Fibroblast of lung (primary cell): Measurements from ENCODE around the gene ADH6. TPM values are rescaled to one million over a fixed set of nuclear protein-coding genes. Genes with fewer than 3 reads are reported as not detected.

Experiments used
- DNase-seq, 2 donors: peaks; one replicate each; pipeline versions ENCODE4 v3.0.0 to v3.0.0-alpha.2; 2010; ENCODE audit warnings: low read depth in 2 of 2
- H2AFZ ChIP-seq: 2 replicates; pipeline ENCODE4 v1.5.1; 2012; ENCODE audit warnings: low read length, control low read depth, inconsistent platforms
- H3K27ac ChIP-seq: 2 replicates; pipeline ENCODE4 v1.5.1; 2011; ENCODE audit warnings: low read length, control low read depth; ENCODE audit not compliant: insufficient read depth
- H3K27me3 ChIP-seq: 2 replicates; pipeline ENCODE4 v1.5.1; 2011; ENCODE audit warnings: mild to moderate bottlenecking, low read length; ENCODE audit not compliant: control insufficient read depth, insufficient read depth
- H3K36me3 ChIP-seq: 2 replicates; pipeline ENCODE4 v1.5.1; 2011; ENCODE audit warnings: low read length; ENCODE audit not compliant: control insufficient read depth, insufficient read depth
- H3K4me1 ChIP-seq: 2 replicates; pipeline ENCODE4 v1.5.1; 2011; ENCODE audit warnings: low read length; ENCODE audit not compliant: control insufficient read depth, insufficient read depth; ENCODE audit errors: extremely low read depth
- H3K4me2 ChIP-seq: 2 replicates; pipeline ENCODE4 v1.5.1; 2011; ENCODE audit warnings: low read length, control low read depth; ENCODE audit not compliant: insufficient read depth; ENCODE audit errors: extremely low read depth
- H3K4me3 ChIP-seq, 4 experiments: fragments of 200-600 bp in 1 of 4; sonication (generic) in 1 of 4; replicated peaks in 1 of 4; 2 replicates each; pipeline ENCODE4 v1.5.1; 2011 to 2016; ENCODE audit warnings: low read length in 4 of 4, low read depth in 3 of 4, mild to moderate bottlenecking in 3 of 4, control low read depth in 2 of 4, inconsistent platforms in 1 of 4, mixed read lengths in 1 of 4; ENCODE audit not compliant: insufficient read depth in 1 of 4; ENCODE audit errors: control extremely low read depth in 1 of 4
- H3K79me2 ChIP-seq: 2 replicates; pipeline ENCODE4 v1.5.1; 2012; ENCODE audit warnings: mild to moderate bottlenecking, low read length, inconsistent platforms; ENCODE audit not compliant: control insufficient read depth, insufficient read depth
- H3K9ac ChIP-seq: 2 replicates; pipeline ENCODE4 v1.5.1; 2011; ENCODE audit warnings: mild to moderate bottlenecking, low read length, control low read depth; ENCODE audit not compliant: insufficient read depth
- H3K9me3 ChIP-seq: 2 replicates; pipeline ENCODE4 v1.5.1; 2012; ENCODE audit warnings: low read depth, low read length; ENCODE audit not compliant: control insufficient read depth, insufficient read depth
- H4K20me1 ChIP-seq: 2 replicates; pipeline ENCODE4 v1.5.1; 2011; ENCODE audit warnings: low read length; ENCODE audit not compliant: control insufficient read depth, insufficient read depth; ENCODE audit errors: extremely low read depth
- EZH2 ChIP-seq: IDR thresholded peaks from 2 replicates; pipeline ENCODE4 v1.5.1; 2012; ENCODE audit warnings: low read length, control low read depth, mild to moderate bottlenecking; ENCODE audit errors: missing control alignments
- polyA plus RNA-seq, 2 donors: library from polyadenylated mRNA; depleted of rRNA in 1 of 2; stranded (reverse) in 1 of 2; unstranded in 1 of 2; fragments of >200 nt; gene quantifications; 2 replicates each; pipeline ENCODE4 v1.2.1, GENCODE V29; 2011 to 2012; ENCODE audit warnings: missing spikeins in 1 of 2
- total RNA-seq: library from RNA; depleted of rRNA; stranded (reverse); fragments of >200 nt; gene quantifications from 2 replicates; pipeline ENCODE4 v1.2.1, GENCODE V29; 2014
- TF ChIP-seq, protein P1 (sequence below), 2 donors: IDR thresholded peaks in 1 of 2; conservative IDR thresholded peaks in 1 of 2; 1 replicate in 1 of 2; 2 replicates in 1 of 2; pipeline ENCODE4 v1.5.1; 2011 to 2012; ENCODE audit warnings: low read length in 2 of 2, control low read depth in 1 of 2, inconsistent platforms in 1 of 2, low read depth in 1 of 2, mild to moderate bottlenecking in 1 of 2

The ADH6 gene
- total and polyA plus RNA-seq, 2 donors (not counting 1 experiment from before 2014, with no cell fraction given): 0.17 to 0.68 TPM

- peaks cover 5% of the 10 kb centered on the region for H3K4me1 ChIP-seq
- no peak overlapping the region for H3K27ac ChIP-seq
- no peak for DNase-seq
- no peaks in the 10 kb centered on the region for H3K27me3 ChIP-seq
- no peak overlapping the region for H3K4me2 ChIP-seq
- no peaks in the 10 kb centered on the region for H3K36me3 ChIP-seq
- no peak overlapping the region for H3K9ac ChIP-seq
- no peak overlapping the region for H2AFZ ChIP-seq
- no peaks in the 10 kb centered on the region for H4K20me1 ChIP-seq
- H3K79me2 ChIP-seq: no peaks in the 10 kb centered on the region
- no peaks in the 10 kb centered on the region for H3K9me3 ChIP-seq
- H3K4me3 ChIP-seq: no peak overlapping the region
- TF ChIP-seq EZH2: no peak
- TF ChIP-seq, protein P1, sequence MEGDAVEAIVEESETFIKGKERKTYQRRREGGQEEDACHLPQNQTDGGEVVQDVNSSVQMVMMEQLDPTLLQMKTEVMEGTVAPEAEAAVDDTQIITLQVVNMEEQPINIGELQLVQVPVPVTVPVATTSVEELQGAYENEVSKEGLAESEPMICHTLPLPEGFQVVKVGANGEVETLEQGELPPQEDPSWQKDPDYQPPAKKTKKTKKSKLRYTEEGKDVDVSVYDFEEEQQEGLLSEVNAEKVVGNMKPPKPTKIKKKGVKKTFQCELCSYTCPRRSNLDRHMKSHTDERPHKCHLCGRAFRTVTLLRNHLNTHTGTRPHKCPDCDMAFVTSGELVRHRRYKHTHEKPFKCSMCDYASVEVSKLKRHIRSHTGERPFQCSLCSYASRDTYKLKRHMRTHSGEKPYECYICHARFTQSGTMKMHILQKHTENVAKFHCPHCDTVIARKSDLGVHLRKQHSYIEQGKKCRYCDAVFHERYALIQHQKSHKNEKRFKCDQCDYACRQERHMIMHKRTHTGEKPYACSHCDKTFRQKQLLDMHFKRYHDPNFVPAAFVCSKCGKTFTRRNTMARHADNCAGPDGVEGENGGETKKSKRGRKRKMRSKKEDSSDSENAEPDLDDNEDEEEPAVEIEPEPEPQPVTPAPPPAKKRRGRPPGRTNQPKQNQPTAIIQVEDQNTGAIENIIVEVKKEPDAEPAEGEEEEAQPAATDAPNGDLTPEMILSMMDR (conservative IDR thresholded peaks at IDR 0.05 in 1 of 2, IDR thresholded peaks at IDR 0.05 in 1 of 2; ENCODE audit: low read depth in 1 of 2, low read length in 2 of 2): no peak
Measured at GRCh38 chr4:99179178-99179577, 39.9 kb downstream of the ADH6 start.

DNA sequence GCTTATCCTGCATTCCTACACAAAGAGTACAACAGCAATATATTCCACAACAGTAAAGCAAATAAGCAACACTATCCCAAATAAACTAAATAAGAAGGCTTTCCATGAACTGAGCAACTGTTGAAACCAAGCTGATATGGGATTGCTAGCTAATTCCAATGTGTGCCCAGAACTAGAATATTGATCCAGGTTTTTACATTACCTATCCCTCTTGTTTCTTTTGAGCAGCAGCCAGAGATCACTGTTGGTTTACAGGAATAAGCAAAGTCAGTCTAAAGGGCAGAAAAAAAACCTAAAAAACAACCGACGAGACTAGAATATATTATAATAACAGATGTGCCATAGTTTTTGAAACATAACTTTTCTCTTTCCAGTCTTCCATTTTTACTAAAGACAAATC, 52.5 kb downstream of the ADH6 start:
- Histone ChIP-seq H3K79me2 (no peaks in the 10 kb centered on the region), H3K4me3 (no peak overlapping the region), H3K9ac (no peak overlapping the region), H3K27me3 (no peaks in the 10 kb centered on the region), H4K20me1 (no peaks in the 10 kb centered on the region), H2AFZ (no peak overlapping the region), H3K4me1 (no peaks in the 10 kb centered on the region), H3K9me3 (no peaks in the 10 kb centered on the region), H3K36me3 (no peaks in the 10 kb centered on the region), H3K4me2 (no peak overlapping the region), H3K27ac (no peak overlapping the region)
- no peak for TF ChIP-seq EZH2
- TF ChIP-seq, protein P1 (conservative IDR thresholded peaks at IDR 0.05 in 1 of 2, IDR thresholded peaks at IDR 0.05 in 1 of 2; ENCODE audit: low read depth in 1 of 2, low read length in 2 of 2): no peak
- DNase-seq: no peak

DNA sequence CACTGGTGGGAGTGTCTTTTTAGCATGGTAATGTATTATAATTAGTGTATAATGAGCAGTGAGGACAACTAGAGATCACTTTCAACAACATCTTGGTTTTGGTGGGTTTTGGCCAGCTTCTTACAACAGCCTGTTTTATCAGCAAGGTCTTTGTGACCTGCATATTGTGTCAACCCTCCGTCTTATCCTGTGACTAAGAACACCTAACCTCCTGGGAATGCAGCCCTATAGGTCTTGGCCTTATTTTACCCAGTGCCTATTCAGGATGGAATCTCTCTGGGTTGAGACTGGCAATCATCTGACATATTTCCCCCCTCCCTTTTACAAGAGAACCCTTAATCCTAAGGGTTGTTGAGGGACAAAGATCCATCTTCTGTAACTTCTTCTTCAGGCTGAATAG, 53.1 kb downstream of the ADH6 start:
- TF ChIP-seq, protein P1 (conservative IDR thresholded peaks at IDR 0.05 in 1 of 2, IDR thresholded peaks at IDR 0.05 in 1 of 2; ENCODE audit: low read depth in 1 of 2, low read length in 2 of 2): no peak
- H3K27me3 ChIP-seq: no peaks in the 10 kb centered on the region
- H4K20me1 ChIP-seq: no peaks in the 10 kb centered on the region
- H3K4me2 ChIP-seq: no peak overlapping the region
- H3K9ac ChIP-seq: no peak overlapping the region
- no peaks in the 10 kb centered on the region for H3K9me3 ChIP-seq
- no peaks in the 10 kb centered on the region for H3K79me2 ChIP-seq
- no peak for DNase-seq
- H3K4me1 ChIP-seq: no peaks in the 10 kb centered on the region
- no peak overlapping the region for H2AFZ ChIP-seq
- no peak overlapping the region for H3K27ac ChIP-seq
- H3K4me3 ChIP-seq: no peak overlapping the region
- no peaks in the 10 kb centered on the region for H3K36me3 ChIP-seq
